Lower leg skin (tissue), 3 donors: Measurements from ENCODE around the gene A1CF.

Source experiments
- CTCF ChIP-seq, 3 donors: fragments of 450-650 bp; IDR thresholded peaks; one replicate each; pipeline ENCODE4 v1.5.1; 2016; ENCODE audit warnings: antibody characterized with exemption in 3 of 3, mild to moderate bottlenecking in 3 of 3, moderate library complexity in 2 of 3
- POLR2A ChIP-seq, 2 donors: fragments of 450-650 bp; IDR thresholded peaks; one replicate each; pipeline ENCODE4 v1.6.1; 2016 to 2017; ENCODE audit warnings: antibody characterized with exemption in 2 of 2, mild to moderate bottlenecking in 1 of 2, moderate library complexity in 1 of 2

DNA sequence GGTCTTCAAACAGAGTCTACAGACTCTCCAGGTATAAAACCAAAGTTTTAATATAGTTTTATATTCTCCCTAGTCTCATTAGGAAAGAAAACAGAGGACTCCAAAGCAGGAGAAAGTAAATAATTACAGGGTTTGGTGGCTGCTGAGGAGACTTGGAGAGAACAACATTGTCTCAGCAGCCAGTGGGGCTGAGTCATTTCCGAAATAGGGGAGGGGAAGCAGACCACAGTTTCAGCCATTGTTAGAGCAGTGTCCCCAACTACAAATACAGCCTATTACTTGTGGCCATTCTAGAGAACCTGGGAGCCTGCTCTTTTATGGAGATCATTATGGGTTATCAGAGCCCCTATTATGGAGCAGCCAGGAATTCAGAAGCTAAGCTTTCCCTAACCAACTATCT lies 44.2 kb upstream of the A1CF start:
- no peak for TF ChIP-seq POLR2A (IDR thresholded peaks at IDR 0.05)
- no peak for TF ChIP-seq CTCF (IDR thresholded peaks at IDR 0.05)
